HepG2 (cell line): Measurements from ENCODE around the gene TXLNA. TPM values are rescaled to one million over a fixed set of nuclear protein-coding genes. Genes with fewer than 3 reads are reported as not detected.

Source experiments
- CBX5 ChIP-seq: sonication (generic); formaldehyde crosslinking; IDR thresholded peaks from 2 replicates; pipeline ENCODE4 v1.4.0; 2020; ENCODE audit warnings: missing genetic modification reagents, borderline replicate concordance
- CSRNP1 ChIP-seq: sonication (generic); formaldehyde crosslinking; IDR thresholded peaks from 2 replicates; pipeline ENCODE4 v1.8.1; 2023; ENCODE audit warnings: mild to moderate bottlenecking, missing genetic modification reagents
- GATAD2A ChIP-seq: IDR thresholded peaks from 2 replicates; pipeline ENCODE4 v1.6.1; 2016
- HMG20A ChIP-seq: IDR thresholded peaks from 2 replicates; pipeline ENCODE4 v1.6.1; 2016; ENCODE audit warnings: borderline replicate concordance
- HNRNPK ChIP-seq: fragments of 200-400 bp; formaldehyde crosslinking; IDR thresholded peaks from 2 replicates; pipeline ENCODE4 v1.6.1; 2018; ENCODE audit warnings: low read length, low read depth, moderate library complexity, mild to moderate bottlenecking; ENCODE audit not compliant: poor library complexity, severe bottlenecking
- NFRKB ChIP-seq: fragments of 450-650 bp; IDR thresholded peaks from 2 replicates; pipeline ENCODE4 v1.6.1; 2017
- NR2F1 ChIP-seq, 2 experiments: fragments of 450-650 bp in 1 of 2; formaldehyde crosslinking in 1 of 2; IDR thresholded peaks; 2 replicates each; pipeline versions ENCODE4 v1.5.0 to v1.6.1; 2016 to 2020; ENCODE audit warnings: mild to moderate bottlenecking in 1 of 2, missing compliant biosample characterization in 1 of 2, missing genetic modification reagents in 1 of 2, moderate library complexity in 1 of 2
- POLR2AphosphoS5 ChIP-seq: IDR thresholded peaks from 2 replicates; pipeline ENCODE4 v1.6.1; 2012; ENCODE audit warnings: low read depth, low read length
- RERE ChIP-seq: IDR thresholded peaks from 2 replicates; pipeline ENCODE4 v1.6.1; 2016; ENCODE audit warnings: low read depth, missing genetic modification reagents, missing compliant biosample characterization
- SMYD3 ChIP-seq: sonication (generic); formaldehyde crosslinking; IDR thresholded peaks from 2 replicates; pipeline ENCODE4 v1.8.1; 2023; ENCODE audit warnings: mild to moderate bottlenecking, missing genetic modification reagents
- ZBTB26 ChIP-seq: IDR thresholded peaks from 2 replicates; pipeline ENCODE4 v1.6.1; 2016; ENCODE audit warnings: missing compliant biosample characterization, missing genetic modification reagents, borderline replicate concordance
- ZFP1 ChIP-seq: IDR thresholded peaks from 2 replicates; pipeline ENCODE4 v1.6.1; 2016
- ZFX ChIP-seq: sonication (generic); formaldehyde crosslinking; IDR thresholded peaks from 2 replicates; pipeline ENCODE4 v1.4.0; 2020; ENCODE audit warnings: mild to moderate bottlenecking, low read depth, missing genetic modification reagents, moderate library complexity
- ZNF24 ChIP-seq: fragments of 450-650 bp; IDR thresholded peaks from 2 replicates; pipeline ENCODE4 v1.6.1; 2017; ENCODE audit warnings: antibody characterized with exemption, mild to moderate bottlenecking
- ZNF276 ChIP-seq: sonication (generic); formaldehyde crosslinking; IDR thresholded peaks from 2 replicates; pipeline ENCODE4 v1.4.0; 2020; ENCODE audit warnings: mild to moderate bottlenecking, low read depth, missing genetic modification reagents
- ZNF496 ChIP-seq: sonication (generic); formaldehyde crosslinking; IDR thresholded peaks from 2 replicates; pipeline ENCODE4 v1.8.1; 2023; ENCODE audit warnings: mild to moderate bottlenecking, moderate library complexity, missing genetic modification reagents; ENCODE audit not compliant: insufficient replicate concordance
- ZNF577 ChIP-seq: sonication (generic); formaldehyde crosslinking; IDR thresholded peaks from 2 replicates; pipeline ENCODE4 v1.4.0; 2020; ENCODE audit warnings: mild to moderate bottlenecking, low read depth, missing genetic modification reagents, borderline replicate concordance
- ZNF589 ChIP-seq: sonication (generic); formaldehyde crosslinking; conservative IDR thresholded peaks from 2 replicates; pipeline ENCODE4 v1.8.0; 2022; ENCODE audit warnings: mild to moderate bottlenecking, moderate library complexity, missing genetic modification reagents
- ZNF644 ChIP-seq: IDR thresholded peaks from 2 replicates; pipeline ENCODE4 v1.6.1; 2016; ENCODE audit warnings: low read depth
- ZNF839 ChIP-seq: sonication (generic); formaldehyde crosslinking; IDR thresholded peaks from 2 replicates; pipeline ENCODE4 v1.4.0; 2020; ENCODE audit warnings: missing genetic modification reagents, mild to moderate bottlenecking, borderline replicate concordance
- polyA plus RNA-seq, 8 experiments: library from polyadenylated mRNA; depleted of rRNA in 3 of 8; stranded (reverse) in 7 of 8; unstranded in 1 of 8; fragments of >200 nt; fragmentation: Illumina TruSeq in 4 of 8; extraction: Trizol in 4 of 8; gene quantifications; 2 replicates each; pipeline versions ENCODE4 v1.2.1 to v1.2.3, GENCODE V29; 2011 to 2016; ENCODE audit warnings: low read depth in 4 of 8, missing spikeins in 1 of 8, mixed read lengths in 1 of 8; ENCODE audit not compliant: insufficient read depth in 1 of 8
- total RNA-seq, 5 experiments: library from RNA; depleted of rRNA; stranded (reverse); fragments of >200 nt; fragmentation: Illumina TruSeq; extraction: Trizol; gene quantifications; 2 replicates each; pipeline ENCODE4 v1.2.3, GENCODE V29; 2016; ENCODE audit warnings: low read depth in 1 of 5

Gene TXLNA
- total and polyA plus RNA-seq, 2 of the 13 experiments (the other 11 are each of a cell fraction or from before 2014, with no cell fraction given): 29.6 to 67.8 TPM

- TF ChIP-seq ZNF276 (CRISPR knock-in tag) (no peak), RERE (CRISPR knock-in tag) (no peak), CSRNP1 (CRISPR knock-in tag) (no peak), NR2F1 (CRISPR knock-in tag; IDR thresholded peaks at IDR 0.05) (no peak), ZNF577 (CRISPR knock-in tag) (no peak), ZNF24 (no peak), NFRKB (no peak), SMYD3 (CRISPR knock-in tag) (no peak), GATAD2A (peak; percentile 90), CBX5 (CRISPR knock-in tag) (no peak), ZNF644 (CRISPR knock-in tag) (no peak), ZNF496 (CRISPR knock-in tag) (no peak), ZFP1 (CRISPR knock-in tag) (0 out of 2 replicates have a peak, but pooled peaks have one; percentile 22), ZBTB26 (CRISPR knock-in tag) (no peak), POLR2AphosphoS5 (no peak), ZNF839 (CRISPR knock-in tag) (no peak), ZFX (CRISPR knock-in tag) (no peak), ZNF589 (CRISPR knock-in tag) (no peak), HNRNPK (no peak), HMG20A (CRISPR knock-in tag) (peak; percentile 54; the same call in 1 of the 2 replicates)
Observed at GRCh38 chr1:32178380-32179192, 889 bp upstream of the TXLNA start (continued).
